HepG2 (cell line): Measurements from ENCODE around the gene JADE2. TPM values are rescaled to one million over a fixed set of nuclear protein-coding genes. Genes with fewer than 3 reads are reported as not detected.

Experiments
- ATAC-seq: fragments of 200-7000 bp; cut with Tn5 transposase; 3 replicates; pipeline ENCODE4 v1.9.1; 2020; ENCODE audit warnings: mild to moderate bottlenecking, moderate library complexity
- BruUV-seq: library from RNA; stranded (reverse); fragments of 400-500 nt; replicated peaks from 2 replicates; lab custom pipeline; 2021; lab: Mats Ljungman, UMichigan
- CTCF ChIA-PET: fragments of 300-600 bp; formaldehyde crosslinking; extraction: SDS; loops from one replicate; lab custom pipeline; 2021; ENCODE audit warnings: low total read pairs, inconsistent platforms, low intra/inter-chr PET ratio; lab: Yijun Ruan, JAX
- POLR2A ChIA-PET: fragments of 350-600 bp; sonication (Branson Sonifier 250); formaldehyde crosslinking; loops from one replicate; lab custom pipeline; 2020; ENCODE audit warnings: antibody characterized with exemption, inconsistent platforms; lab: Yijun Ruan, JAX
- DNase-seq: peaks from one replicate; pipeline ENCODE4 v3.0.0-alpha.2; 2015; ENCODE audit warnings: low spot score
- FAIRE-seq: peaks from 3 replicates; lab custom pipeline; 2011; peaks lifted over from hg19 to GRCh38; lab: Jason Lieb, UNC
- H2AFZ ChIP-seq: one replicate; pipeline ENCODE4 v1.6.1; 2011; ENCODE audit warnings: low read length, inconsistent platforms
- H3K27ac ChIP-seq: fragments of 300-600 bp; 3 replicates; pipeline ENCODE4 v1.8.0; 2011; ENCODE audit warnings: mixed run types, mild to moderate bottlenecking, mixed read lengths, low read length, inconsistent platforms; ENCODE audit not compliant: insufficient read depth; ENCODE audit errors: extremely low read length
- H3K27me3 ChIP-seq, 2 experiments: fragments of 200-600 bp in 1 of 2; 2 replicates in 1 of 2; 3 replicates in 1 of 2; pipeline versions ENCODE4 v1.6.0 to v1.8.0; 2011; ENCODE audit warnings: low read length in 2 of 2, mild to moderate bottlenecking in 2 of 2, moderate library complexity in 2 of 2, inconsistent platforms in 1 of 2; ENCODE audit not compliant: insufficient read depth in 2 of 2, control insufficient read depth in 1 of 2
- H3K36me3 ChIP-seq, 2 experiments: fragments of 200-600 bp in 1 of 2; replicated peaks in 1 of 2; 2 replicates in 1 of 2; 3 replicates in 1 of 2; pipeline versions ENCODE4 v1.5.1 to v1.8.0; 2011; ENCODE audit warnings: low read length in 2 of 2, inconsistent platforms in 1 of 2; ENCODE audit not compliant: insufficient read depth in 2 of 2, control insufficient read depth in 1 of 2
- H3K4me1 ChIP-seq: 2 replicates; pipeline ENCODE4 v1.5.1; 2012; ENCODE audit warnings: low read length, inconsistent platforms; ENCODE audit not compliant: insufficient read depth
- H3K4me2 ChIP-seq: 2 replicates; pipeline ENCODE4 v1.6.0; 2011; ENCODE audit warnings: low read depth, low read length, inconsistent platforms
- H3K4me3 ChIP-seq, 3 experiments: fragments of 200-600 bp in 1 of 3; sonication (generic), shearing (Covaris generic) in 1 of 3; replicated peaks in 1 of 3; 2 replicates each; pipeline ENCODE4 v1.5.1; 2011 to 2016; ENCODE audit warnings: low read length in 3 of 3, inconsistent platforms in 2 of 3, low read depth in 2 of 3, mild to moderate bottlenecking in 2 of 3, control low read depth in 1 of 3, mixed read lengths in 1 of 3; ENCODE audit not compliant: insufficient read depth in 1 of 3
- H3K79me2 ChIP-seq: one replicate; pipeline ENCODE4 v1.6.1; 2011; ENCODE audit warnings: low read length, inconsistent platforms; ENCODE audit not compliant: insufficient read depth
- H3K9ac ChIP-seq: 2 replicates; pipeline ENCODE4 v1.6.0; 2011; ENCODE audit warnings: mild to moderate bottlenecking, low read depth, low read length, inconsistent platforms; ENCODE audit not compliant: insufficient read depth
- H3K9me3 ChIP-seq: 2 replicates; pipeline ENCODE4 v1.5.1; 2012; ENCODE audit warnings: mild to moderate bottlenecking, low read length
- H4K20me1 ChIP-seq: 2 replicates; pipeline ENCODE4 v1.6.0; 2011; ENCODE audit warnings: inconsistent platforms, mild to moderate bottlenecking, low read length, moderate library complexity; ENCODE audit not compliant: insufficient read depth
- FOXJ3 ChIP-seq: sonication (generic); formaldehyde crosslinking; IDR thresholded peaks from 2 replicates; pipeline ENCODE4 v1.4.0; 2020; ENCODE audit warnings: missing genetic modification reagents, mild to moderate bottlenecking, borderline replicate concordance
- MAFK ChIP-seq, 2 experiments: IDR thresholded peaks in 1 of 2; conservative IDR thresholded peaks in 1 of 2; 2 replicates each; pipeline ENCODE4 v1.6.1; 2011; ENCODE audit warnings: improper control_type of control experiment in 2 of 2, low read length in 2 of 2
- NFE2L1 ChIP-seq: sonication (generic); formaldehyde crosslinking; IDR thresholded peaks from 2 replicates; pipeline ENCODE4 v1.4.0; 2020; ENCODE audit warnings: missing genetic modification reagents, mild to moderate bottlenecking, borderline replicate concordance
- PLRG1 ChIP-seq: fragments of 450-650 bp; conservative IDR thresholded peaks from 2 replicates; pipeline ENCODE4 v1.6.1; 2016
- PRMT3 ChIP-seq: sonication (generic); formaldehyde crosslinking; IDR thresholded peaks from 2 replicates; pipeline ENCODE4 v1.8.1; 2022; ENCODE audit warnings: low read depth, mild to moderate bottlenecking, moderate library complexity, missing genetic modification reagents, borderline replicate concordance
- RNF219 ChIP-seq: sonication (generic); formaldehyde crosslinking; IDR thresholded peaks from 2 replicates; pipeline ENCODE4 v1.5.0; 2020; ENCODE audit warnings: mild to moderate bottlenecking, missing genetic modification reagents
- SAP130 ChIP-seq: IDR thresholded peaks from 2 replicates; pipeline ENCODE4 v1.6.1; 2016; ENCODE audit warnings: low read depth
- SMC3 ChIP-seq: IDR thresholded peaks from 2 replicates; pipeline ENCODE4 v1.6.1; 2011; ENCODE audit warnings: low read length, improper control_type of control experiment
- ZBTB38 ChIP-seq: sonication (generic); formaldehyde crosslinking; IDR thresholded peaks from 2 replicates; pipeline ENCODE4 v1.5.1; 2020; ENCODE audit warnings: mild to moderate bottlenecking, missing genetic modification reagents
- ZNF501 ChIP-seq: sonication (generic); formaldehyde crosslinking; IDR thresholded peaks from 2 replicates; pipeline ENCODE4 v1.5.1; 2020; ENCODE audit warnings: mild to moderate bottlenecking, moderate library complexity, missing genetic modification reagents
- ZNF556 ChIP-seq: sonication (generic); formaldehyde crosslinking; IDR thresholded peaks from 2 replicates; pipeline ENCODE4 v1.4.0; 2020; ENCODE audit warnings: mild to moderate bottlenecking, missing genetic modification reagents, borderline replicate concordance
- ZNF616 ChIP-seq: sonication (generic); formaldehyde crosslinking; IDR thresholded peaks from 2 replicates; pipeline ENCODE4 v1.5.0; 2020; ENCODE audit warnings: low read depth, mild to moderate bottlenecking, missing genetic modification reagents
- ZSCAN31 ChIP-seq: sonication (generic); formaldehyde crosslinking; IDR thresholded peaks from 2 replicates; pipeline ENCODE4 v1.5.0; 2020; ENCODE audit warnings: low read depth, mild to moderate bottlenecking, missing genetic modification reagents
- WGBS: methylation state at CpG from one replicate; pipeline ENCODE4 v1.1.6; 2017; ENCODE audit warnings: low lambda C conversion rate; 5-methylcytosine and 5-hydroxymethylcytosine counted together
- in situ Hi-C: cut with HindIII; loops from 2 replicates; pipeline ENCODE4 v1.10.0; 2017; ENCODE audit warnings: low pct_unique_long_range_greater_than_20kb; ENCODE audit not compliant: extremely low pct_ligation_motif_present
- intact Hi-C: fragments of 100-400 bp; cut with micrococcal nuclease; formaldehyde crosslinking; loops from one replicate; pipeline ENCODE4 v1.10.0; 2022; ENCODE audit not compliant: unreplicated experiment
- polyA plus RNA-seq, 8 experiments: library from polyadenylated mRNA; depleted of rRNA in 3 of 8; stranded (reverse) in 7 of 8; unstranded in 1 of 8; fragments of >200 nt; fragmentation: Illumina TruSeq in 4 of 8; extraction: Trizol in 4 of 8; gene quantifications; 2 replicates each; pipeline versions ENCODE4 v1.2.1 to v1.2.3, GENCODE V29; 2011 to 2016; ENCODE audit warnings: low read depth in 4 of 8, missing spikeins in 1 of 8, mixed read lengths in 1 of 8; ENCODE audit not compliant: insufficient read depth in 1 of 8
- total RNA-seq, 5 experiments: library from RNA; depleted of rRNA; stranded (reverse); fragments of >200 nt; fragmentation: Illumina TruSeq; extraction: Trizol; gene quantifications; 2 replicates each; pipeline ENCODE4 v1.2.3, GENCODE V29; 2016; ENCODE audit warnings: low read depth in 1 of 5
- TF ChIP-seq, protein P1 (sequence below), 2 experiments: IDR thresholded peaks; 2 replicates each; pipeline ENCODE4 v1.6.1; 2011 to 2012; ENCODE audit warnings: low read length in 2 of 2, borderline replicate concordance in 1 of 2, low read depth in 1 of 2, mild to moderate bottlenecking in 1 of 2, moderate library complexity in 1 of 2
- TF ChIP-seq, protein P2 (sequence below): sonication (generic); formaldehyde crosslinking; conservative IDR thresholded peaks from 2 replicates; pipeline ENCODE4 v1.8.0; 2022; ENCODE audit warnings: missing genetic modification reagents

The JADE2 gene
- total and polyA plus RNA-seq, 2 of the 13 experiments (the other 11 are each of a cell fraction or from before 2014, with no cell fraction given): 7.5 to 15.1 TPM

GRCh38 chr5:134577796-134578577, 52.5 kb downstream of the JADE2 start:
- peaks cover 21 to 42% of the 10 kb centered on the region in 2 experiments for H3K36me3 ChIP-seq
- no peak overlapping the region for H3K4me2 ChIP-seq
- no peaks in the 10 kb centered on the region for H3K27me3 ChIP-seq
- H3K9me3 ChIP-seq: no peaks in the 10 kb centered on the region
- CTCF ChIA-PET: interaction anchor here (0.7 to 1.6 kb wide), 3 partner anchors 9 to 275 kb away, joined by 3 to 12 read pairs (median 7); partner anchors contain the start of gene CDKN2AIPNL
- no peak overlapping the region for H3K9ac ChIP-seq
- in situ Hi-C loops (loop anchor here (5.0 to 25.0 kb wide), 2 partner anchors 276 to 391 kb away; partner anchors contain the start of gene SKP1), intact Hi-C loops (loop anchor here (1.0 to 5.0 kb wide), 4 partner anchors 26 to 275 kb away; partner anchors contain the start of genes CDKN2AIPNL and JADE2)
- FAIRE-seq (peak; percentile 72), ATAC-seq (peak; percentile 80), DNase-seq (peak; percentile 59)
- POLR2A ChIA-PET: no interaction called here
- H2AFZ ChIP-seq: no peak overlapping the region
- H3K27ac ChIP-seq: no peak overlapping the region
- H4K20me1 ChIP-seq: no peaks in the 10 kb centered on the region
- 54% methylated on average over 17 of the region's 17 CpGs for WGBS
- no peaks in the 10 kb centered on the region for H3K4me1 ChIP-seq
- no TSS peak for BruUV-seq
- no peak overlapping the region for H3K4me3 ChIP-seq
- no peaks in the 10 kb centered on the region for H3K79me2 ChIP-seq
- TF ChIP-seq MAFK (conservative IDR thresholded peaks at IDR 0.05 in 1 of 2, IDR thresholded peaks at IDR 0.05 in 1 of 2; ENCODE audit: low read length in 2 of 2) (no peak), ZNF616 (CRISPR knock-in tag) (no peak), PRMT3 (CRISPR knock-in tag) (no peak), FOXJ3 (CRISPR knock-in tag) (no peak), ZNF556 (CRISPR knock-in tag) (no peak), SMC3 (peak; percentile 95), ZSCAN31 (CRISPR knock-in tag) (no peak), RNF219 (CRISPR knock-in tag) (no peak), ZBTB38 (no peak), NFE2L1 (CRISPR knock-in tag) (no peak), ZNF501 (CRISPR knock-in tag) (0 out of 2 replicates have a peak, but pooled peaks have one; percentile 16), PLRG1 (no peak), SAP130 (CRISPR knock-in tag) (0 out of 2 replicates have a peak, but pooled peaks have one; percentile 22)
- TF ChIP-seq, protein P1, sequence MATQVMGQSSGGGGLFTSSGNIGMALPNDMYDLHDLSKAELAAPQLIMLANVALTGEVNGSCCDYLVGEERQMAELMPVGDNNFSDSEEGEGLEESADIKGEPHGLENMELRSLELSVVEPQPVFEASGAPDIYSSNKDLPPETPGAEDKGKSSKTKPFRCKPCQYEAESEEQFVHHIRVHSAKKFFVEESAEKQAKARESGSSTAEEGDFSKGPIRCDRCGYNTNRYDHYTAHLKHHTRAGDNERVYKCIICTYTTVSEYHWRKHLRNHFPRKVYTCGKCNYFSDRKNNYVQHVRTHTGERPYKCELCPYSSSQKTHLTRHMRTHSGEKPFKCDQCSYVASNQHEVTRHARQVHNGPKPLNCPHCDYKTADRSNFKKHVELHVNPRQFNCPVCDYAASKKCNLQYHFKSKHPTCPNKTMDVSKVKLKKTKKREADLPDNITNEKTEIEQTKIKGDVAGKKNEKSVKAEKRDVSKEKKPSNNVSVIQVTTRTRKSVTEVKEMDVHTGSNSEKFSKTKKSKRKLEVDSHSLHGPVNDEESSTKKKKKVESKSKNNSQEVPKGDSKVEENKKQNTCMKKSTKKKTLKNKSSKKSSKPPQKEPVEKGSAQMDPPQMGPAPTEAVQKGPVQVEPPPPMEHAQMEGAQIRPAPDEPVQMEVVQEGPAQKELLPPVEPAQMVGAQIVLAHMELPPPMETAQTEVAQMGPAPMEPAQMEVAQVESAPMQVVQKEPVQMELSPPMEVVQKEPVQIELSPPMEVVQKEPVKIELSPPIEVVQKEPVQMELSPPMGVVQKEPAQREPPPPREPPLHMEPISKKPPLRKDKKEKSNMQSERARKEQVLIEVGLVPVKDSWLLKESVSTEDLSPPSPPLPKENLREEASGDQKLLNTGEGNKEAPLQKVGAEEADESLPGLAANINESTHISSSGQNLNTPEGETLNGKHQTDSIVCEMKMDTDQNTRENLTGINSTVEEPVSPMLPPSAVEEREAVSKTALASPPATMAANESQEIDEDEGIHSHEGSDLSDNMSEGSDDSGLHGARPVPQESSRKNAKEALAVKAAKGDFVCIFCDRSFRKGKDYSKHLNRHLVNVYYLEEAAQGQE (IDR thresholded peaks at IDR 0.05; ENCODE audit: borderline replicate concordance in 1 of 2, low read depth in 1 of 2, low read length in 2 of 2): no peak
- TF ChIP-seq, protein P2, sequence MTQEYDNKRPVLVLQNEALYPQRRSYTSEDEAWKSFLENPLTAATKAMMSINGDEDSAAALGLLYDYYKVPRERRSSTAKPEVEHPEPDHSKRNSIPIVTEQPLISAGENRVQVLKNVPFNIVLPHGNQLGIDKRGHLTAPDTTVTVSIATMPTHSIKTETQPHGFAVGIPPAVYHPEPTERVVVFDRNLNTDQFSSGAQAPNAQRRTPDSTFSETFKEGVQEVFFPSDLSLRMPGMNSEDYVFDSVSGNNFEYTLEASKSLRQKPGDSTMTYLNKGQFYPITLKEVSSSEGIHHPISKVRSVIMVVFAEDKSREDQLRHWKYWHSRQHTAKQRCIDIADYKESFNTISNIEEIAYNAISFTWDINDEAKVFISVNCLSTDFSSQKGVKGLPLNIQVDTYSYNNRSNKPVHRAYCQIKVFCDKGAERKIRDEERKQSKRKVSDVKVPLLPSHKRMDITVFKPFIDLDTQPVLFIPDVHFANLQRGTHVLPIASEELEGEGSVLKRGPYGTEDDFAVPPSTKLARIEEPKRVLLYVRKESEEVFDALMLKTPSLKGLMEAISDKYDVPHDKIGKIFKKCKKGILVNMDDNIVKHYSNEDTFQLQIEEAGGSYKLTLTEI (CRISPR knock-in tag): no peak
